AG04450 (cell line): ENCODE measurements around the gene SLC25A47. TPM values are rescaled to one million over a fixed set of nuclear protein-coding genes. Genes with fewer than 3 reads are reported as not detected.
A peak's percentile ranks its signal among the peaks of the same experiment; 100 is the strongest.

Source experiments
- CTCF ChIA-PET: fragments of 300-600, 350-600 bp; formaldehyde crosslinking; extraction: SDS; loops from one replicate; lab custom pipeline; 2022; ENCODE audit warnings: antibody characterized with exemption, inconsistent platforms; lab: Charles Lee
- POLR2A ChIA-PET: fragments of 350-600 bp; formaldehyde crosslinking; extraction: SDS; loops from one replicate; lab custom pipeline; 2021; ENCODE audit warnings: antibody characterized with exemption, inconsistent platforms; lab: Yijun Ruan, JAX
- DNase-seq: peaks from one replicate; pipeline ENCODE4 v3.0.0-alpha.2; 2011; ENCODE audit warnings: low read depth, low spot score
- H3K27ac ChIP-seq: one replicate; pipeline ENCODE4 v1.5.1; 2012; ENCODE audit warnings: low read depth, low read length, control low read depth
- H3K27me3 ChIP-seq: one replicate; pipeline ENCODE4 v1.6.0; 2012; ENCODE audit warnings: low read length; ENCODE audit not compliant: control insufficient read depth, insufficient read depth
- H3K4me3 ChIP-seq: 2 replicates; pipeline ENCODE4 v1.5.1; 2011; ENCODE audit warnings: mild to moderate bottlenecking, low read depth, low read length, control low read depth
- H3K9me3 ChIP-seq: 2 replicates; pipeline ENCODE4 v1.5.1; 2012; ENCODE audit warnings: low read length; ENCODE audit not compliant: control insufficient read depth, insufficient read depth
- polyA plus RNA-seq: library from polyadenylated mRNA; depleted of rRNA; stranded (reverse); fragments of >200 nt; gene quantifications from 2 replicates; pipeline ENCODE4 v1.2.3, GENCODE V29; 2011
- TF ChIP-seq, protein P1 (sequence below): IDR thresholded peaks from 2 replicates; pipeline ENCODE4 v1.5.1; 2011; ENCODE audit warnings: low read depth, low read length, control low read depth, inconsistent platforms

SLC25A47 gene
- polyA plus RNA-seq, 1 experiment = not detected

GRCh38 chr14:100293497-100294212 is 29.5 kb upstream of the SLC25A47 start:
- no peak for DNase-seq
- CTCF ChIA-PET = interaction anchor here (1.4 to 5.0 kb wide), 2 partner anchors 8 to 9 kb away, joined by 3 to 40 read pairs; no protein-coding TSS in a partner anchor
- POLR2A ChIA-PET = interaction anchor here (0.5 kb wide), 1 partner anchor 68 kb away, joined by 3 read pairs; no protein-coding TSS in a partner anchor
- no peaks in the 10 kb centered on the region; the same call in 1 of the 2 replicates for H3K9me3 ChIP-seq
- H3K27me3 ChIP-seq = no peaks in the 10 kb centered on the region
- no peak overlapping the region for H3K27ac ChIP-seq
- no peak overlapping the region for H3K4me3 ChIP-seq
- TF ChIP-seq, protein P1, sequence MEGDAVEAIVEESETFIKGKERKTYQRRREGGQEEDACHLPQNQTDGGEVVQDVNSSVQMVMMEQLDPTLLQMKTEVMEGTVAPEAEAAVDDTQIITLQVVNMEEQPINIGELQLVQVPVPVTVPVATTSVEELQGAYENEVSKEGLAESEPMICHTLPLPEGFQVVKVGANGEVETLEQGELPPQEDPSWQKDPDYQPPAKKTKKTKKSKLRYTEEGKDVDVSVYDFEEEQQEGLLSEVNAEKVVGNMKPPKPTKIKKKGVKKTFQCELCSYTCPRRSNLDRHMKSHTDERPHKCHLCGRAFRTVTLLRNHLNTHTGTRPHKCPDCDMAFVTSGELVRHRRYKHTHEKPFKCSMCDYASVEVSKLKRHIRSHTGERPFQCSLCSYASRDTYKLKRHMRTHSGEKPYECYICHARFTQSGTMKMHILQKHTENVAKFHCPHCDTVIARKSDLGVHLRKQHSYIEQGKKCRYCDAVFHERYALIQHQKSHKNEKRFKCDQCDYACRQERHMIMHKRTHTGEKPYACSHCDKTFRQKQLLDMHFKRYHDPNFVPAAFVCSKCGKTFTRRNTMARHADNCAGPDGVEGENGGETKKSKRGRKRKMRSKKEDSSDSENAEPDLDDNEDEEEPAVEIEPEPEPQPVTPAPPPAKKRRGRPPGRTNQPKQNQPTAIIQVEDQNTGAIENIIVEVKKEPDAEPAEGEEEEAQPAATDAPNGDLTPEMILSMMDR = no peak

DNA sequence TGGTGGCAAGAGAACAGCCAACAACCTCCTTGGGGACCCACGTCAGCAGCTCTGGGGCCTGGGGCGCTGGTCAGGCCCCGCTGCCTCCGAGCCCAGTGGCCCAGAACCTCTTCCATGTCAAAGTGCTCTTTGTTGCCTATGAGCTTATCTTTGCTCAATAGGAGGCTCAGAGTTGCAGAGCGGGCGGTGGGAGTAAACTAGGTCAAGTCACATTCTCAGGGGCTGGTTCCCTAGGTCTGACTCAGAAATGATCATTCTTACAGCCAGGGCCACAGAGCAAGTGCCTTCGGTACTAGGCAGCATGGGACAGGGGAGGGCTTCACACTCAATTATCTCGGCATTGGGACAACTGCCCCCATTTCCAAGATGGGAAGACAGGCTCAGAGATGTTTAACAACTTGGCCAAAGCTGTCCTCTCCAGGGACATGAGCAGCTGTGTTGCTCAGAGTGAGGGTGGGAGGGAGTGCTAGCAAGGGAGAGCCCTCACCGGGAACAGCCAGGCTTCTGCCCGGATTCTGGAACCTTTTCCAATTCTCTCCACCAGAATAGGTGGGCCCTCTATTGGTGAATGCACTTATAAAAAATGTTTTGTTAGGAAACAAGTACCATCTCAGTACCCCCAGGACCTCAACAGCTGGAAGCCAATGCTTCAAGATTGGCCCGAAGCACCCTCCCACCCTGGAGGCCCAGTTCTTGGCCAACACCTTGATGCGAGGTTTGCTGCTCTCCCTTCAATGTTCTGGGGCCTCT is 28.8 kb upstream of the SLC25A47 start:
- Histone ChIP-seq H3K27me3 (no peaks in the 10 kb centered on the region), H3K9me3 (no peaks in the 10 kb centered on the region; the same call in 1 of the 2 replicates), H3K27ac (no peak overlapping the region), H3K4me3 (no peak overlapping the region)
- ChIA-PET CTCF (interaction anchor here (1.4 to 5.0 kb wide), 2 partner anchors 8 to 9 kb away, joined by 3 to 40 read pairs; no protein-coding TSS in a partner anchor), POLR2A (interaction anchor here (0.5 kb wide), 1 partner anchor 68 kb away, joined by 3 read pairs; no protein-coding TSS in a partner anchor)
- TF ChIP-seq, protein P1 = no peak
- no peak for DNase-seq

GRCh38 chr14:100294963-100295330 is 28.2 kb upstream of the SLC25A47 start:
- ChIA-PET CTCF (interaction anchor here (1.4 to 5.0 kb wide), 2 partner anchors 8 to 9 kb away, joined by 3 to 40 read pairs; no protein-coding TSS in a partner anchor), POLR2A (no interaction called here)
- H3K9me3 ChIP-seq = no peaks in the 10 kb centered on the region; the same call in 1 of the 2 replicates

GRCh38 chr14:100295376-100296105 is 27.6 kb upstream of the SLC25A47 start:
- ChIA-PET POLR2A (no interaction called here), CTCF (interaction anchor here (5.0 kb wide), 1 partner anchor 10 kb away, joined by 40 read pairs; no protein-coding TSS in a partner anchor)
- no peak overlapping the region for H3K4me3 ChIP-seq
- H3K27ac ChIP-seq = no peak overlapping the region
- H3K9me3 ChIP-seq = no peaks in the 10 kb centered on the region; the same call in 1 of the 2 replicates
- no peaks in the 10 kb centered on the region for H3K27me3 ChIP-seq
- TF ChIP-seq, protein P1 = no peak
- DNase-seq = no peak

More at GRCh38 chr14:100294963-100295330, 28.2 kb upstream of the SLC25A47 start:
- DNase-seq = no peak
- no peak overlapping the region for H3K4me3 ChIP-seq
- no peaks in the 10 kb centered on the region for H3K27me3 ChIP-seq
- peak overlapping the region; percentile 31 for H3K27ac ChIP-seq
- TF ChIP-seq, protein P1 = no peak
